ENCODE measurements around the gene LPCAT3.

LPCAT3 gene

DNA sequence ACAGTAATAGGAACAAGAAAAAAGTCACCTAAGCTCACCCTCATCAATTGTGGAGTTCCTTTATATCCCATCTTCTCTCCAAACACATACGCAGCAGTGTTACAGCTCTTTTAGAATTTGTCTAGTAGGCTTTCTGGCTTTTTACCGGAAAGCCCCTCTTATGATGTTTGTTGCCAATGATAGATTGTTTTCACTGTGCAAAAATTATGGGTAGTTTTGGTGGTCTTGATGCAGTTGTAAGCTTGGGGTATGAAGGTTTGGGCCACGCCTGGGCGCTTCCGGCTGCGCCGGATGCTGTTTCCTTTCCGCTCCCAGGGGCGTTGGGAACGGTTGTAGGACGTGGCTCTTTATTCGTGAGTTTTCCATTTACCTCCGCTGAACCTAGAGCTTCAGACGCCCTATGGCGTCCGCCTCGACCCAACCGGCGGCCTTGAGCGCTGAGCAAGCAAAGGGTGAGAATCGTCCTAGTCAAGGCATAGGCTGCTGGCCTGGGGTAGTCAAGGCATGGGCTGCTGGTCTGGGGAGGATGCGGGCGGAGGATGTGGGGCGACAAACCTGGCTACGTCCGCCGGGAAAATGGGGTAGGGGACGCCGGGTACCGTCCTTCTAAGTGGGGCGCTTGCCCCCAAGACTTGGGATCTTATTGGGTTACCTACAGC, 74.4 kb downstream of the LPCAT3 start, which contains the start of the genes C12orf57 and RNU7-1:
TSS of gene C12orf57 (plus strand) at position 301 of the 659 bp plus-strand sequence. CDS start at position 401, 100 bp downstream.
TSS of gene RNU7-1 (plus strand) at position 95 of the 659 bp plus-strand sequence.
- peak within 1 kb of the TSS; percentile 100 for H3K27ac ChIP-seq
- no peak for TF ChIP-seq ZFX (IDR thresholded peaks at IDR 0.05; ENCODE audit: borderline replicate concordance)
- TF ChIP-seq, protein P1, sequence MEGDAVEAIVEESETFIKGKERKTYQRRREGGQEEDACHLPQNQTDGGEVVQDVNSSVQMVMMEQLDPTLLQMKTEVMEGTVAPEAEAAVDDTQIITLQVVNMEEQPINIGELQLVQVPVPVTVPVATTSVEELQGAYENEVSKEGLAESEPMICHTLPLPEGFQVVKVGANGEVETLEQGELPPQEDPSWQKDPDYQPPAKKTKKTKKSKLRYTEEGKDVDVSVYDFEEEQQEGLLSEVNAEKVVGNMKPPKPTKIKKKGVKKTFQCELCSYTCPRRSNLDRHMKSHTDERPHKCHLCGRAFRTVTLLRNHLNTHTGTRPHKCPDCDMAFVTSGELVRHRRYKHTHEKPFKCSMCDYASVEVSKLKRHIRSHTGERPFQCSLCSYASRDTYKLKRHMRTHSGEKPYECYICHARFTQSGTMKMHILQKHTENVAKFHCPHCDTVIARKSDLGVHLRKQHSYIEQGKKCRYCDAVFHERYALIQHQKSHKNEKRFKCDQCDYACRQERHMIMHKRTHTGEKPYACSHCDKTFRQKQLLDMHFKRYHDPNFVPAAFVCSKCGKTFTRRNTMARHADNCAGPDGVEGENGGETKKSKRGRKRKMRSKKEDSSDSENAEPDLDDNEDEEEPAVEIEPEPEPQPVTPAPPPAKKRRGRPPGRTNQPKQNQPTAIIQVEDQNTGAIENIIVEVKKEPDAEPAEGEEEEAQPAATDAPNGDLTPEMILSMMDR (IDR thresholded peaks at IDR 0.05) = no peak

DNA sequence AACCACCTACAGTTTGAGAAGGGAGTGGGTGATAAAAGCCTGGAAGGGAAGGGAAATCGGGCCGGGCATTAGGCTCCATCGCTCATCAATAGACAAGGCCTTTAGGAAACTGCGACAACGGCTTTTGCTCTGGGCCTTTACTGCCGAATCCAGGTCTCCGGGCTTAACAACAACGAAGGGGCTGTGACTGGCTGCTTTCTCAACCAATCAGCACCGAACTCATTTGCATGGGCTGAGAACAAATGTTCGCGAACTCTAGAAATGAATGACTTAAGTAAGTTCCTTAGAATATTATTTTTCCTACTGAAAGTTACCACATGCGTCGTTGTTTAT, 74.9 kb downstream of the LPCAT3 start:
- peak overlapping the region; percentile 100 for H3K27ac ChIP-seq
- no peak for TF ChIP-seq ZFX (IDR thresholded peaks at IDR 0.05; ENCODE audit: borderline replicate concordance)
- TF ChIP-seq, protein P1 (IDR thresholded peaks at IDR 0.05) = no peak

DNA sequence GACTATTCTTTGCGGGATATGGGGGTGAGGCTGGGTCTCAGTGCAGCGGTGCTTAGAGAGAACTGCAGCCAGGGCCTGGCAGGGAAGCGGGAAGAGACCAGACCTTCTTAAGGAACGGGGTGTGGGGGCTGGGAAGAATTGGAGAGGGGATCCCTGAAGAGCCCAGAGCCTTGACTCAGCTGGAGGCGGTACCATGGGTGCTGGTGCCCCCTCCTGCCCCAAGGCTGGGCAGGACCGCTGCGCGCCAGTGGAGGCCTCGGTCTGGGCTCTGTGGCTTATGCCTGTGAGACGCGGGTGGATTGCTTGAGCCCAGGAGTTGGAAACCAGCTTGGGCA, 76.0 kb downstream of the LPCAT3 start:
- peak overlapping the region; percentile 100 for H3K27ac ChIP-seq
- no peak for TF ChIP-seq ZFX (IDR thresholded peaks at IDR 0.05; ENCODE audit: borderline replicate concordance)
- TF ChIP-seq, protein P1 (IDR thresholded peaks at IDR 0.05) = no peak

DNA sequence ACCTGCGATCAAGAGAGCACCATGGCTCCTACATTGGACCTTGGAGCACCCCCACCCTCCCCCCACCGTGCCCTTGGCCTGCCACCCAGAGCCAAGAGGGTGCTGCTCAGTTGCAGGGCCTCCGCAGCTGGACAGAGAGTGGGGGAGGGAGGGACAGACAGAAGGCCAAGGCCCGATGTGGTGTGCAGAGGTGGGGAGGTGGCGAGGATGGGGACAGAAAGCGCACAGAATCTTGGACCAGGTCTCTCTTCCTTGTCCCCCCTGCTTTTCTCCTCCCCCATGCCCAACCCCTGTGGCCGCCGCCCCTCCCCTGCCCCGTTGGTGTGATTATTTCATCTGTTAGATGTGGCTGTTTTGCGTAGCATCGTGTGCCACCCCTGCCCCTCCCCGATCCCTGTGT, 76.5 kb downstream of the LPCAT3 start:
- peak overlapping the region; percentile 100 for H3K27ac ChIP-seq

DNA sequence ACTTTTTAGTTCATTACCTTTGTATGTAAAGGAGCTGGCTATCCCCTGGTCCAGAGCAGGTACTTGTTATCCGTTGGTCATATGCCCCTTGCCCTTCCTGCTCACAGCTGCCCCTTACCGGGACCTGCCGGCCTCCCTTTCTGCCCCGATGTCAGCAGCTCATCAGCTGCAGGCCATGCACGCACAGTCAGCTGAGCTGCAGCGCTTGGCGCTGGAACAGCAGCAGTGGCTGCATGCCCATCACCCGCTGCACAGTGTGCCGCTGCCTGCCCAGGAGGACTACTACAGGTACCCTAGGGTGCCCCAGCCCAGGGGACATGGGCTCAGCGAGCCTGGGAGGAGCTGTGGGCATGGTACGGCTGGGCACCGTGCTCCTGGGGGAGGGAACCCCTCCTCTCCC, 77.0 kb downstream of the LPCAT3 start:
- TF ChIP-seq, protein P1 (IDR thresholded peaks at IDR 0.05) = no peak
- no peak for TF ChIP-seq ZFX (IDR thresholded peaks at IDR 0.05; ENCODE audit: borderline replicate concordance)
- peak overlapping the region; percentile 100 for H3K27ac ChIP-seq

More for the DNA sequence above, 76.5 kb downstream of the LPCAT3 start:
- TF ChIP-seq ZFX (IDR thresholded peaks at IDR 0.05; ENCODE audit: borderline replicate concordance) = no peak
- TF ChIP-seq, protein P1 (IDR thresholded peaks at IDR 0.05) = no peak

DNA sequence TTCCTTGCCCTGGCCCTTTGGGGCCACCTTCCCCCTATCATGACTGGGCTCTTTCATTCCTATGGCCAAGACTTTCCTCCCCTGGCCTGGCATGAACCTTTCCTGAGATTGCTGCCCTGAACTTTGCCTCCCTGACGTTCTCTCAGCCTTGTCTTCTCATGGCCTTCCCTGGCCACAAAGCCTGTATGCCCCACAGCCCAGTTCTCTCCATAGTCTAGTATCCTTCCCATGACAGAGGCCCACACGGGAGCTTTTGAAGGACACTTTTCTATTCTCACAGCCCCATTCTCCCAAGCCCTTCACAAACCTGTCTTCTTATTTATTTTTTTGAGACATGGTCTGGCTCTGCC, 79.1 kb downstream of the LPCAT3 start:
- no peak for TF ChIP-seq ZFX (IDR thresholded peaks at IDR 0.05; ENCODE audit: borderline replicate concordance)
- TF ChIP-seq, protein P1 (IDR thresholded peaks at IDR 0.05) = no peak
- H3K27ac ChIP-seq = peak overlapping the region; percentile 100

DNA sequence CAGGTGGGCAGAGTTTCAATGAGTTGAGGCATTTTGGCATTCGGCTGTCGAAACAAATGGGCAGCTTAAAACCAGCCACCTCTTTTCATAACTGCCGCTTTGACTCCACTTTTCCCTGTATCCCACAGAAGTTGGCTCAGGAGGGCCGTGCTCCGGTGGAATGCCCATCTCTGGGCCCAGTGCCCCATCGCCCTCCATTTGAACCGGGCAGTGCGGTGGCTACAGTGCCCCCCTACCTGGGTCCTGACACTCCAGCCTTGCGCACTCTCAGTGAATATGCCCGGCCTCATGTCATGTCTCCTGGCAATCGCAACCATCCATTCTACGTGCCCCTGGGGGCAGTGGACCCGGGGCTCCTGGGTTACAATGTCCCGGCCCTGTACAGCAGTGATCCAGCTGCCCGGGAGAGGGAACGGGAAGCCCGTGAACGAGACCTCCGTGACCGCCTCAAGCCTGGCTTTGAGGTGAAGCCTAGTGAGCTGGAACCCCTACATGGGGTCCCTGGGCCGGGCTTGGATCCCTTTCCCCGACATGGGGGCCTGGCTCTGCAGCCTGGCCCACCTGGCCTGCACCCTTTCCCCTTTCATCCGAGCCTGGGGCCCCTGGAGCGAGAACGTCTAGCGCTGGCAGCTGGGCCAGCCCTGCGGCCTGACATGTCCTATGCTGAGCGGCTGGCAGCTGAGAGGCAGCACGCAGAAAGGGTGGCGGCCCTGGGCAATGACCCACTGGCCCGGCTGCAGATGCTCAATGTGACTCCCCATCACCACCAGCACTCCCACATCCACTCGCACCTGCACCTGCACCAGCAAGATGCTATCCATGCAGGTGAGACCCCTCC, 79.7 kb downstream of the LPCAT3 start:
- peak overlapping the region; percentile 100 for H3K27ac ChIP-seq
- no peak for TF ChIP-seq ZFX (IDR thresholded peaks at IDR 0.05; ENCODE audit: borderline replicate concordance)
- TF ChIP-seq, protein P1 (IDR thresholded peaks at IDR 0.05) = peak; percentile 78
